Mesenchymal stem cell (in vitro differentiated cells and primary cell): ENCODE measurements around the gene BAIAP2.

Experiments
- DNase-seq: peaks from one replicate; pipeline ENCODE4 v3.0.0-alpha.2; 2013
- H2AFZ ChIP-seq: one replicate; pipeline ENCODE4 v1.6.1; 2013; ENCODE audit warnings: low read depth, mild to moderate bottlenecking, control low read depth, inconsistent platforms, low read length, moderate library complexity
- H2AK5ac ChIP-seq: 2 replicates; pipeline ENCODE4 v1.6.1; 2013; ENCODE audit warnings: low read length, moderate library complexity, mild to moderate bottlenecking, inconsistent platforms; ENCODE audit not compliant: severe bottlenecking
- H2BK120ac ChIP-seq: one replicate; pipeline ENCODE4 v1.6.1; 2013; ENCODE audit warnings: low read depth, mild to moderate bottlenecking, inconsistent platforms, low read length, moderate library complexity
- H2BK12ac ChIP-seq, 2 experiments: one replicate each; pipeline ENCODE4 v1.6.1; 2013; ENCODE audit warnings: inconsistent platforms in 2 of 2, low read length in 2 of 2, mild to moderate bottlenecking in 2 of 2, moderate library complexity in 2 of 2, control low read depth in 1 of 2
- H2BK15ac ChIP-seq: one replicate; pipeline ENCODE4 v1.6.1; 2013; ENCODE audit warnings: mild to moderate bottlenecking, low read depth, inconsistent platforms; ENCODE audit not compliant: poor library complexity, severe bottlenecking
- H2BK5ac ChIP-seq: 2 replicates; pipeline ENCODE4 v1.6.1; 2013; ENCODE audit warnings: low read depth, mild to moderate bottlenecking, low read length, control low read depth, inconsistent platforms; ENCODE audit not compliant: poor library complexity, severe bottlenecking
- H3K14ac ChIP-seq, 2 experiments: one replicate each; pipeline ENCODE4 v1.6.1; 2013; ENCODE audit warnings: inconsistent platforms in 2 of 2, low read length in 2 of 2, control low read depth in 1 of 2, mild to moderate bottlenecking in 1 of 2, moderate library complexity in 1 of 2
- H3K18ac ChIP-seq, 2 experiments: one replicate each; pipeline ENCODE4 v1.6.1; 2013; ENCODE audit warnings: inconsistent platforms in 2 of 2, low read length in 2 of 2, control low read depth in 1 of 2, low read depth in 1 of 2, mild to moderate bottlenecking in 1 of 2
- H3K23ac ChIP-seq, 2 experiments: one replicate each; pipeline ENCODE4 v1.6.1; 2013; ENCODE audit warnings: inconsistent platforms in 2 of 2, low read length in 2 of 2, mild to moderate bottlenecking in 2 of 2, moderate library complexity in 2 of 2, control low read depth in 1 of 2
- H3K27ac ChIP-seq: 2 replicates; pipeline ENCODE4 v1.5.1; 2013; ENCODE audit warnings: mild to moderate bottlenecking, moderate library complexity, low read length, control low read depth, inconsistent platforms; ENCODE audit not compliant: poor library complexity, severe bottlenecking
- H3K27me3 ChIP-seq, 2 experiments: 2 replicates each; pipeline versions ENCODE4 v1.6.1 to v1.7.0; 2013; ENCODE audit warnings: low read length in 2 of 2, mild to moderate bottlenecking in 2 of 2, moderate library complexity in 2 of 2, control low read depth in 1 of 2, inconsistent platforms in 1 of 2; ENCODE audit not compliant: control insufficient read depth in 1 of 2, insufficient read depth in 1 of 2
- H3K36me3 ChIP-seq, 2 experiments: 2 replicates each; pipeline versions ENCODE4 v1.6.1 to v1.7.0; 2013; ENCODE audit warnings: low read length in 2 of 2, control low read depth in 1 of 2, inconsistent platforms in 1 of 2, low read depth in 1 of 2, mild to moderate bottlenecking in 1 of 2; ENCODE audit not compliant: insufficient read depth in 2 of 2, control insufficient read depth in 1 of 2
- H3K4ac ChIP-seq, 2 experiments: one replicate each; pipeline ENCODE4 v1.6.1; 2013; ENCODE audit warnings: inconsistent platforms in 2 of 2, low read length in 2 of 2, mild to moderate bottlenecking in 2 of 2, moderate library complexity in 2 of 2, control low read depth in 1 of 2, low read depth in 1 of 2
- H3K4me1 ChIP-seq: 2 replicates; pipeline ENCODE4 v1.6.1; 2013; ENCODE audit warnings: low read depth, low read length, control low read depth; ENCODE audit not compliant: control insufficient read depth, insufficient read depth
- H3K4me2 ChIP-seq: 2 replicates; pipeline ENCODE4 v1.6.1; 2013; ENCODE audit warnings: low read length, mild to moderate bottlenecking, inconsistent platforms; ENCODE audit not compliant: poor library complexity, severe bottlenecking
- H3K4me3 ChIP-seq, 2 experiments: 2 replicates each; pipeline versions ENCODE4 v1.5.1 to v1.7.0; 2013; ENCODE audit warnings: low read length in 2 of 2, mild to moderate bottlenecking in 2 of 2, control low read depth in 1 of 2, low read depth in 1 of 2; ENCODE audit not compliant: insufficient read depth in 1 of 2
- H3K79me1 ChIP-seq: replicated peaks from 2 replicates; pipeline ENCODE4 v1.6.1; 2013; ENCODE audit warnings: mild to moderate bottlenecking, control low read depth, low read length, inconsistent platforms; ENCODE audit not compliant: poor library complexity, severe bottlenecking
- H3K9ac ChIP-seq: 2 replicates; pipeline ENCODE4 v1.7.0; 2013; ENCODE audit warnings: mild to moderate bottlenecking, low read length, moderate library complexity
- H3K9me3 ChIP-seq: 2 replicates; pipeline ENCODE4 v1.7.0; 2013; ENCODE audit warnings: mild to moderate bottlenecking, low read length; ENCODE audit not compliant: control insufficient read depth
- H4K8ac ChIP-seq: one replicate; pipeline ENCODE4 v1.6.1; 2013; ENCODE audit warnings: inconsistent platforms, mild to moderate bottlenecking, low read length, moderate library complexity
- H4K91ac ChIP-seq: one replicate; pipeline ENCODE4 v1.6.1; 2013; ENCODE audit warnings: mild to moderate bottlenecking, low read length, inconsistent platforms
- WGBS: methylation state at CpG from one replicate; pipeline ENCODE4 v1.1.7; 2013; ENCODE audit warnings: mixed read lengths; 5-methylcytosine and 5-hydroxymethylcytosine counted together

Gene BAIAP2

DNA sequence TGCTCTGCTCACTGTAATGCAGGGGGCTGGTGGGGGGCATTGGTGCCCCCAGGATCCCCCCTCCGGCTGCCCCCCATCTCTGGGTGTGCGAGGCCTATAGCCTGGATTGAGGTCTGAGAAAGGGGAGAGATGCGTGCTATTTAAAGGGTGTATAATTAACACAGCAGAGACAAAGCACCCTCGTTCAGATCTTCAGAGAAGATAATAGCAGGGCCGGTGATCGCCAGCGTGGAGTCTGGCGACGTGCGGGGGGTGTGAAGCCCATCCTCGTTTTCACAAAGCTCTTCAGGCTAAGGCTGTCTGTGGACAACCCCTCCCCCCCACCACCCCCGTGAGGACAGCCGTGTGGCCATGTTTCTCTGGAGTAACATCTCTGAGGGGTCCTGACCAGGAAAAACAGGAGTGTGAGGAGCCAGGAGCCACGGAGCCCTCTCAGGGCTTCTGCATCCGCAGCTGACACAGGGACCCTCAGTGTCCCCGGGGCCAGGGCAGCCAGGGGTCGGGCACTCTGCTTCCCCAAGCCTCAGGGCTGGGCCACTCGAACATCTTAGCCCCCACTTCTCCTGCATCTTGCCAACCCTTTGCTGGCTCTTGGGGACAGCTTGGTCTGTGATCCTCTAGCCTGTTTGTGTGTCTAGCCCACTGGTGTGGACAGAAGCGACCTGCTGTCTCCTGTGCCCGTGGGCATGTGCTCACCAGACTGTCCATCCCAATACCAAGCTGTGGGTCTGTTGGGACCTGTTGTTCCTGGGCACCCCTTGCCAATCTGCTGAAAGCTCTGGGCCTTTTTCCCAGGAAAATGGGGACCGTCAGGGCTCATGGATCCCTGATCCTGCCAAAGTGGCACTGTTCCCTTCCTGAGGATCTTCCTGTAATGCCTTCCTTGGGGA lies 58.9 kb downstream of the BAIAP2 start:
- H2BK120ac ChIP-seq: peak overlapping the region; percentile 95
- peaks cover 73% of the 10 kb centered on the region for H3K4me1 ChIP-seq
- peak overlapping the region; percentile 91 for H2BK15ac ChIP-seq
- peak overlapping the region; percentile 79 to 82 for H3K18ac ChIP-seq
- peak overlapping the region; percentile 52 for H3K9ac ChIP-seq
- peaks cover 40% of the 10 kb centered on the region for H3K79me1 ChIP-seq
- no peaks in the 10 kb centered on the region for H3K27me3 ChIP-seq
- H4K8ac ChIP-seq: peak overlapping the region; percentile 88
- no peak overlapping the region for H3K4me2 ChIP-seq
- peak overlapping the region; percentile 73 to 98 for H2BK12ac ChIP-seq
- no peak overlapping the region for H2BK5ac ChIP-seq
- peak overlapping the region; percentile 46 for H3K27ac ChIP-seq
- no peak overlapping the region for H3K4me3 ChIP-seq
- H3K36me3 ChIP-seq: peaks cover 0 to 70% of the 10 kb centered on the region in 2 experiments
- H3K14ac ChIP-seq: peak overlapping the region in 1 of 2 experiments; percentile 61
- no peak for DNase-seq
- no peaks in the 10 kb centered on the region for H3K9me3 ChIP-seq
- H2AK5ac ChIP-seq: peak overlapping the region; percentile 33
- no peak overlapping the region for H2AFZ ChIP-seq
- WGBS: 76% methylated on average over 21 of the region's 21 CpGs
- H3K4ac ChIP-seq: peak overlapping the region; percentile 55 to 64
- no peak overlapping the region for H3K23ac ChIP-seq
- peak overlapping the region; percentile 67 for H4K91ac ChIP-seq

DNA sequence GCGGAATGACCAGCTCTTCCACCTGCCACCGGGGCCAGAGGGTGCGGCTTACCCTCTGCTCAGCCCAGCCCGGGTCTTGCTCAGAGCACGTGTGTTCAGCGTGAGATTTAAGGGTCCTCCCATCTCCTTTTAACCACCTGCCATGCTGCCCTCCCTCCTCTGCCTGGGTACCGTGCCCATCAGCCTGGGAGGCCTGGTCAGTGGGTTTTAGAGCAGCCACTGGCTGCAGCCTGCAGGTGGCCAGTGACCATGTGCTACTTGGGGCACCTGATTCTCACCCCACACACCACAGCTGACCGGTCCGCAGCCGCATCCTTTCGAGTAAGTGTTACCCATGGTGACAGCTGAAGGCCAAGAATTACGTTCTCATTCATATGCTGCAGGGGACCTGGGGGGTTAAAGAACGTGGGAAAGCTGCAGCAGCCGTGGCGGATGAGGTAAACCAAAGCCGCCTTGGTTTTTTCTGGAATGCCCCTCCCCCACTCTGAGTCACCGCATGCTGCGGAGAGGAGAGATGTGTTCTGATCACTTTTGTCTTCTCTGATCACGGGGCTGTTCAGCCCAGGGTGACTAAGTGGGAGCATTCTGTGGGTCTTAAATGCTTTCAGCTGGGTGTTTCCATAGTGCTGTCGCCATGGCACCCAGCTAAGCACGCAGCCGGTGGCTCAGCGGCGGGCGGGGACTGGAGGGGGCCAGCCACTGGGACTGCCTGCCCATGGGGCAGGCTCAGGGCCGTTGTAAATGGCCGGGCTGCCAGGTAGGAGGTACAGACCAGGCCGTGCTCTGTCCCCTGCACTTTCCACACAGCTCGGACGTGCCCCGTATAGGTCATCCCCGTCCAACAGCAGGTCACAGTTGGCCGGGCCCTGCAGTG lies 59.8 kb downstream of the BAIAP2 start:
- Histone ChIP-seq H3K18ac (peak overlapping the region; percentile 82 to 98), H3K14ac (peak overlapping the region in 1 of 2 experiments; percentile 98), H4K8ac (peak overlapping the region; percentile 89), H2BK5ac (no peak overlapping the region), H2BK12ac (peak overlapping the region; percentile 76 to 98), H3K9me3 (no peaks in the 10 kb centered on the region), H3K4me2 (peak overlapping the region; percentile 46), H3K4ac (peak overlapping the region; percentile 96 to 97), H3K79me1 (peaks cover 38% of the 10 kb centered on the region), H2BK15ac (peak overlapping the region; percentile 91), H3K36me3 (peaks cover 0 to 70% of the 10 kb centered on the region in 2 experiments), H3K27me3 (no peaks in the 10 kb centered on the region), H3K9ac (peak overlapping the region; percentile 82), H3K27ac (peak overlapping the region; percentile 89), H2BK120ac (peak overlapping the region; percentile 95), H2AFZ (peak overlapping the region; percentile 66), H4K91ac (peak overlapping the region; percentile 100), H3K4me3 (peak overlapping the region; percentile 2 to 49), H3K23ac (peak overlapping the region in 1 of 2 experiments; percentile 57), H3K4me1 (peaks cover 70% of the 10 kb centered on the region), H2AK5ac (peak overlapping the region; percentile 73)
- peak; percentile 100 for DNase-seq
- WGBS: 22% methylated on average over 33 of the region's 33 CpGs

DNA sequence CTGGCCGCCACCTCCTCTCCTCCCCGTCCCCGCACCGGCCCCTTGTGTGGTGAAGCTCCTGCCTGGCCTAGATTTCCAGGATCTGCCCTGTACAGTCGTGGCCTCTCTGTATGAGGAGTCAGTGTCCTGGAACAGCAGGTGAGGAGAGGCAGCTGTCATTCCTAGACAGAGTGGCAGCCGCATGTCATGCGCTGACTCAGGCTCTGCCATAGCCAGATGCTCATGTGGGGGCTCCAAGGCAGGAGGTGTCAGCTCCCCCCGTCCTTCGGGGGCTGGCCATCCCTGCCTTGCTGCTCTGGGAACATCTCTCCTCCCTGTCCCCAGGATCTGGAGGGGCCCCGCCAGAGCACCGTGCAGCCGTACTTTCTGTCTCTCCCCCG lies 60.4 kb downstream of the BAIAP2 start:
- WGBS: 30% methylated on average over 13 of the region's 13 CpGs
- H3K18ac ChIP-seq: peak overlapping the region; percentile 58 to 98
- H4K91ac ChIP-seq: peak overlapping the region; percentile 100

More for the DNA sequence above, 60.4 kb downstream of the BAIAP2 start:
- peaks cover 34% of the 10 kb centered on the region for H3K79me1 ChIP-seq
- H3K23ac ChIP-seq: peak overlapping the region in 1 of 2 experiments; percentile 57
- peak overlapping the region; percentile 89 for H3K27ac ChIP-seq
- peaks cover 69% of the 10 kb centered on the region for H3K4me1 ChIP-seq
- peak overlapping the region; percentile 66 for H2AFZ ChIP-seq
- H2BK15ac ChIP-seq: peak overlapping the region; percentile 100
- no peaks in the 10 kb centered on the region for H3K9me3 ChIP-seq
- H2BK120ac ChIP-seq: peak overlapping the region; percentile 56
- H4K8ac ChIP-seq: peak overlapping the region; percentile 89
- H3K14ac ChIP-seq: peak overlapping the region in 1 of 2 experiments; percentile 98
- no peak for DNase-seq
- peak overlapping the region; percentile 96 to 97 for H3K4ac ChIP-seq
- H2BK5ac ChIP-seq: no peak overlapping the region
- peak overlapping the region; percentile 82 for H3K9ac ChIP-seq
- H3K4me2 ChIP-seq: peak overlapping the region; percentile 46
- H2AK5ac ChIP-seq: peak overlapping the region; percentile 73
- peak overlapping the region; percentile 2 to 49 for H3K4me3 ChIP-seq
- H2BK12ac ChIP-seq: peak overlapping the region; percentile 76 to 98
- H3K27me3 ChIP-seq: no peaks in the 10 kb centered on the region
- H3K36me3 ChIP-seq: peaks cover 4 to 70% of the 10 kb centered on the region in 2 experiments
